HepG2 (cell line): Measurements from ENCODE around the gene EXOC3L2. TPM values are rescaled to one million over a fixed set of nuclear protein-coding genes. Genes with fewer than 3 reads are reported as not detected.

Experiments used
- ATF7 ChIP-seq, 2 experiments: fragments of 450-650 bp in 1 of 2; sonication (generic) in 1 of 2; formaldehyde crosslinking in 1 of 2; IDR thresholded peaks; 2 replicates each; pipeline versions ENCODE4 v1.4.0 to v1.6.1; 2016 to 2020; ENCODE audit warnings: antibody characterized with exemption in 1 of 2, mild to moderate bottlenecking in 1 of 2, missing genetic modification reagents in 1 of 2
- CHD4 ChIP-seq: fragments of 200-600 bp; sonication (generic); IDR thresholded peaks from 2 replicates; pipeline ENCODE4 v1.7.0; 2017; ENCODE audit warnings: mild to moderate bottlenecking, low read length, borderline replicate concordance
- HBP1 ChIP-seq: IDR thresholded peaks from 2 replicates; pipeline ENCODE4 v1.6.1; 2016; ENCODE audit warnings: low read depth, control low read depth
- HIVEP1 ChIP-seq: sonication (generic); formaldehyde crosslinking; IDR thresholded peaks from 2 replicates; pipeline ENCODE4 v1.4.0; 2020; ENCODE audit warnings: mild to moderate bottlenecking, missing genetic modification reagents
- HOXA3 ChIP-seq: sonication (generic); formaldehyde crosslinking; IDR thresholded peaks from 2 replicates; pipeline ENCODE4 v1.5.0; 2020; ENCODE audit warnings: missing genetic modification reagents
- MAZ ChIP-seq, 2 experiments: sonication (generic) in 1 of 2; formaldehyde crosslinking in 1 of 2; IDR thresholded peaks; 2 replicates each; pipeline versions ENCODE4 v1.5.0 to v1.6.1; 2012 to 2020; ENCODE audit warnings: low read depth in 2 of 2, mild to moderate bottlenecking in 2 of 2, borderline replicate concordance in 1 of 2, improper control_type of control experiment in 1 of 2, low read length in 1 of 2, missing genetic modification reagents in 1 of 2, moderate library complexity in 1 of 2
- NR2C2 ChIP-seq: sonication (generic); formaldehyde crosslinking; IDR thresholded peaks from 2 replicates; pipeline ENCODE4 v1.4.0; 2020; ENCODE audit warnings: missing genetic modification reagents, mild to moderate bottlenecking, moderate library complexity, borderline replicate concordance
- SAFB2 ChIP-seq: sonication (generic); formaldehyde crosslinking; IDR thresholded peaks from 2 replicates; pipeline ENCODE4 v1.5.1; 2020; ENCODE audit warnings: missing genetic modification reagents, low read depth, mild to moderate bottlenecking, borderline replicate concordance
- SATB2 ChIP-seq: sonication (generic); formaldehyde crosslinking; IDR thresholded peaks from 2 replicates; pipeline ENCODE4 v1.5.0; 2020; ENCODE audit warnings: missing genetic modification reagents
- ZC3H13 ChIP-seq: sonication (generic); formaldehyde crosslinking; IDR thresholded peaks from 2 replicates; pipeline ENCODE4 v1.8.1; 2023; ENCODE audit warnings: mild to moderate bottlenecking, missing genetic modification reagents, moderate library complexity
- ZNF563 ChIP-seq: sonication (generic); formaldehyde crosslinking; IDR thresholded peaks from 2 replicates; pipeline ENCODE4 v1.8.0; 2022; ENCODE audit warnings: mild to moderate bottlenecking, moderate library complexity, missing genetic modification reagents
- ZNF607 ChIP-seq: sonication (generic); formaldehyde crosslinking; IDR thresholded peaks from 2 replicates; pipeline ENCODE4 v1.5.1; 2020; ENCODE audit warnings: missing genetic modification reagents, mild to moderate bottlenecking, borderline replicate concordance
- ZNF670 ChIP-seq: sonication (generic); formaldehyde crosslinking; IDR thresholded peaks from 2 replicates; pipeline ENCODE4 v1.8.0; 2022; ENCODE audit warnings: mild to moderate bottlenecking, missing genetic modification reagents, borderline replicate concordance
- ZNF687 ChIP-seq: sonication (generic); formaldehyde crosslinking; IDR thresholded peaks from 2 replicates; pipeline ENCODE4 v1.5.1; 2020; ENCODE audit warnings: mild to moderate bottlenecking, missing genetic modification reagents, moderate library complexity
- ZNF713 ChIP-seq: sonication (generic); formaldehyde crosslinking; IDR thresholded peaks from 2 replicates; pipeline ENCODE4 v1.4.0; 2020; ENCODE audit warnings: mild to moderate bottlenecking, missing genetic modification reagents
- ZNF749 ChIP-seq: sonication (generic); formaldehyde crosslinking; IDR thresholded peaks from 2 replicates; pipeline ENCODE4 v1.8.0; 2022; ENCODE audit warnings: mild to moderate bottlenecking, missing genetic modification reagents, moderate library complexity, borderline replicate concordance
- polyA plus RNA-seq, 8 experiments: library from polyadenylated mRNA; depleted of rRNA in 3 of 8; stranded (reverse) in 7 of 8; unstranded in 1 of 8; fragments of >200 nt; fragmentation: Illumina TruSeq in 4 of 8; extraction: Trizol in 4 of 8; gene quantifications; 2 replicates each; pipeline versions ENCODE4 v1.2.1 to v1.2.3, GENCODE V29; 2011 to 2016; ENCODE audit warnings: low read depth in 4 of 8, missing spikeins in 1 of 8, mixed read lengths in 1 of 8; ENCODE audit not compliant: insufficient read depth in 1 of 8
- total RNA-seq, 5 experiments: library from RNA; depleted of rRNA; stranded (reverse); fragments of >200 nt; fragmentation: Illumina TruSeq; extraction: Trizol; gene quantifications; 2 replicates each; pipeline ENCODE4 v1.2.3, GENCODE V29; 2016; ENCODE audit warnings: low read depth in 1 of 5
- TF ChIP-seq, protein P1 (sequence below): sonication (generic); formaldehyde crosslinking; IDR thresholded peaks from 2 replicates; pipeline ENCODE4 v1.4.0; 2020; ENCODE audit warnings: mild to moderate bottlenecking, missing genetic modification reagents
- TF ChIP-seq, protein P2 (sequence below): sonication (generic); formaldehyde crosslinking; conservative IDR thresholded peaks from 2 replicates; pipeline ENCODE4 v1.8.0; 2022; ENCODE audit warnings: mild to moderate bottlenecking, moderate library complexity, missing genetic modification reagents

EXOC3L2 gene
- total and polyA plus RNA-seq, 2 of the 13 experiments (the other 11 are each of a cell fraction or from before 2014, with no cell fraction given): 0.21 TPM; not detected in 1

- TF ChIP-seq ZNF687 (CRISPR knock-in tag): peak; percentile 60; the same call in 1 of the 2 replicates
- no peak for TF ChIP-seq ATF7 (IDR thresholded peaks at IDR 0.05)
- TF ChIP-seq ATF7 (CRISPR knock-in tag; IDR thresholded peaks at IDR 0.05): no peak
- TF ChIP-seq, protein P1, sequence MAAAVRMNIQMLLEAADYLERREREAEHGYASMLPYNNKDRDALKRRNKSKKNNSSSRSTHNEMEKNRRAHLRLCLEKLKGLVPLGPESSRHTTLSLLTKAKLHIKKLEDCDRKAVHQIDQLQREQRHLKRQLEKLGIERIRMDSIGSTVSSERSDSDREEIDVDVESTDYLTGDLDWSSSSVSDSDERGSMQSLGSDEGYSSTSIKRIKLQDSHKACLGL (CRISPR knock-in tag): no peak; the same call in 1 of the 2 replicates
- TF ChIP-seq HOXA3 (CRISPR knock-in tag): peak; percentile 28; the same call in 1 of the 2 replicates
- TF ChIP-seq ZNF670 (CRISPR knock-in tag): peak; percentile 62; the same call in 1 of the 2 replicates
- TF ChIP-seq CHD4: no peak
- TF ChIP-seq, protein P2, sequence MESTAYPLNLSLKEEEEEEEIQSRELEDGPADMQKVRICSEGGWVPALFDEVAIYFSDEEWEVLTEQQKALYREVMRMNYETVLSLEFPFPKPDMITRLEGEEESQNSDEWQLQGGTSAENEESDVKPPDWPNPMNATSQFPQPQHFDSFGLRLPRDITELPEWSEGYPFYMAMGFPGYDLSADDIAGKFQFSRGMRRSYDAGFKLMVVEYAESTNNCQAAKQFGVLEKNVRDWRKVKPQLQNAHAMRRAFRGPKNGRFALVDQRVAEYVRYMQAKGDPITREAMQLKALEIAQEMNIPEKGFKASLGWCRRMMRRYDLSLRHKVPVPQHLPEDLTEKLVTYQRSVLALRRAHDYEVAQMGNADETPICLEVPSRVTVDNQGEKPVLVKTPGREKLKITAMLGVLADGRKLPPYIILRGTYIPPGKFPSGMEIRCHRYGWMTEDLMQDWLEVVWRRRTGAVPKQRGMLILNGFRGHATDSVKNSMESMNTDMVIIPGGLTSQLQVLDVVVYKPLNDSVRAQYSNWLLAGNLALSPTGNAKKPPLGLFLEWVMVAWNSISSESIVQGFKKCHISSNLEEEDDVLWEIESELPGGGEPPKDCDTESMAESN (CRISPR knock-in tag): 0 out of 2 replicates have a peak, but pooled peaks have one; percentile 60
- TF ChIP-seq SAFB2 (CRISPR knock-in tag): no peak
- TF ChIP-seq NR2C2: no peak
- no peak for TF ChIP-seq MAZ (IDR thresholded peaks at IDR 0.05; ENCODE audit: borderline replicate concordance, low read depth, low read length)
- TF ChIP-seq MAZ (CRISPR knock-in tag; IDR thresholded peaks at IDR 0.05; ENCODE audit: low read depth): peak; percentile 32; the same call in 1 of the 2 replicates
- TF ChIP-seq ZNF713 (CRISPR knock-in tag): 0 out of 2 replicates have a peak, but pooled peaks have one; percentile 72
- TF ChIP-seq HIVEP1 (CRISPR knock-in tag): peak; percentile 49; the same call in 1 of the 2 replicates
- 0 out of 2 replicates have a peak, but pooled peaks have one; percentile 15 for TF ChIP-seq SATB2 (CRISPR knock-in tag)
- peak; percentile 74; the same call in 1 of the 2 replicates for TF ChIP-seq ZNF749 (CRISPR knock-in tag)
- peak; percentile 49; the same call in 1 of the 2 replicates for TF ChIP-seq ZNF563 (CRISPR knock-in tag)
- 0 out of 2 replicates have a peak, but pooled peaks have one; percentile 17 for TF ChIP-seq HBP1 (CRISPR knock-in tag)
- peak; percentile 81; the same call in 1 of the 2 replicates for TF ChIP-seq ZC3H13 (CRISPR knock-in tag)
- TF ChIP-seq ZNF607 (CRISPR knock-in tag): peak; percentile 81
Measured at GRCh38 chr19:45179072-45179891, 65.9 kb downstream of the EXOC3L2 start (continued).
